ENCODE measurements around the gene SAMD4A.

SAMD4A gene

GRCh38 chr14:54840336-54840735 lies 273.4 kb downstream of the SAMD4A start:
- no peak for DNase-seq

GRCh38 chr14:54840798-54841197 lies 273.9 kb downstream of the SAMD4A start:
- no peak for DNase-seq
